Endothelial cell of umbilical vein (primary cell): ENCODE measurements around the gene CAMKMT. TPM values are rescaled to one million over a fixed set of nuclear protein-coding genes. Genes with fewer than 3 reads are reported as not detected.

Experiments
- BruUV-seq: library from RNA; stranded (reverse); fragments of 400-500 nt; replicated peaks from 2 replicates; lab custom pipeline; 2021; lab: Mats Ljungman, UMichigan
- CTCF ChIA-PET: fragments of 300-600, 350-600 bp; sonication (Branson Sonifier 250); formaldehyde crosslinking; loops from one replicate; lab custom pipeline; 2021; ENCODE audit warnings: antibody characterized with exemption, inconsistent platforms; lab: Charles Lee
- POLR2A ChIA-PET: fragments of 300-600, 350-600 bp; sonication (Branson Sonifier 250); formaldehyde crosslinking; loops from one replicate; lab custom pipeline; 2021; ENCODE audit warnings: antibody characterized with exemption, inconsistent platforms; lab: Charles Lee
- DNase-seq: peaks from one replicate; pipeline ENCODE4 v3.0.0-alpha.2; 2011; ENCODE audit warnings: low read depth, low spot score
- FAIRE-seq: peaks from 2 replicates; lab custom pipeline; 2011; peaks lifted over from hg19 to GRCh38; lab: Jason Lieb, UNC
- H2AFZ ChIP-seq: 2 replicates; pipeline ENCODE4 v1.6.0; 2012; ENCODE audit warnings: low read depth, low read length, control low read depth, inconsistent platforms
- H3K27ac ChIP-seq: 2 replicates; pipeline ENCODE4 v1.5.1; 2011; ENCODE audit warnings: low read depth, mild to moderate bottlenecking, control low read depth, low read length, moderate library complexity; ENCODE audit not compliant: insufficient read depth
- H3K27me3 ChIP-seq, 2 experiments: 2 replicates each; pipeline versions ENCODE4 v1.6.0 to v1.6.1; 2011; ENCODE audit warnings: low read length in 2 of 2, mixed read lengths in 1 of 2; ENCODE audit not compliant: control insufficient read depth in 2 of 2, insufficient read depth in 2 of 2
- H3K36me3 ChIP-seq, 2 experiments: 2 replicates in 1 of 2; 3 replicates in 1 of 2; pipeline ENCODE4 v1.5.1; 2011; ENCODE audit warnings: low read length in 2 of 2, mild to moderate bottlenecking in 1 of 2, moderate library complexity in 1 of 2; ENCODE audit not compliant: control insufficient read depth in 2 of 2, insufficient read depth in 2 of 2; ENCODE audit errors: extremely low read depth in 1 of 2
- H3K4me1 ChIP-seq: 3 replicates; pipeline ENCODE4 v1.5.1; 2011; ENCODE audit warnings: mild to moderate bottlenecking, low read length; ENCODE audit not compliant: control insufficient read depth, insufficient read depth; ENCODE audit errors: extremely low read depth
- H3K4me2 ChIP-seq: 2 replicates; pipeline ENCODE4 v1.6.1; 2011; ENCODE audit warnings: low read length, control low read depth, mixed read lengths; ENCODE audit not compliant: insufficient read depth
- H3K4me3 ChIP-seq, 3 experiments: fragments of 200-600 bp in 1 of 3; sonication (generic), shearing (Covaris generic) in 1 of 3; replicated peaks in 1 of 3; 2 replicates each; pipeline ENCODE4 v1.5.1; 2011 to 2016; ENCODE audit warnings: control low read depth in 3 of 3, low read length in 3 of 3, mild to moderate bottlenecking in 2 of 3, inconsistent platforms in 1 of 3, low read depth in 1 of 3, moderate library complexity in 1 of 3; ENCODE audit not compliant: insufficient read depth in 1 of 3
- H3K79me2 ChIP-seq: 2 replicates; pipeline ENCODE4 v1.6.0; 2012; ENCODE audit warnings: low read length, inconsistent platforms; ENCODE audit not compliant: control insufficient read depth, insufficient read depth
- H3K9ac ChIP-seq: replicated peaks from 2 replicates; pipeline ENCODE3; 2011; ENCODE audit warnings: low read length, control low read depth; ENCODE audit not compliant: insufficient read depth; ENCODE audit errors: extremely low read depth
- H3K9me1 ChIP-seq: replicated peaks from 3 replicates; pipeline ENCODE4 v1.6.0; 2011; ENCODE audit warnings: mild to moderate bottlenecking, low read length; ENCODE audit not compliant: control insufficient read depth, insufficient read depth; ENCODE audit errors: extremely low read depth
- H3K9me3 ChIP-seq: replicated peaks from 2 replicates; pipeline ENCODE4 v1.5.1; 2012; ENCODE audit warnings: low read length, inconsistent platforms; ENCODE audit not compliant: control insufficient read depth, insufficient read depth
- H4K20me1 ChIP-seq: replicated peaks from 2 replicates; pipeline ENCODE3; 2011; ENCODE audit warnings: mild to moderate bottlenecking, low read length; ENCODE audit not compliant: control insufficient read depth, insufficient read depth; ENCODE audit errors: extremely low read depth
- EZH2 ChIP-seq: IDR thresholded peaks from 2 replicates; pipeline ENCODE4 v1.6.1; 2012; ENCODE audit warnings: borderline replicate concordance, low read depth, mild to moderate bottlenecking, moderate library complexity, low read length, inconsistent platforms; ENCODE audit not compliant: severe bottlenecking
- FOS ChIP-seq: IDR thresholded peaks from 2 replicates; pipeline ENCODE4 v1.6.1; 2011; ENCODE audit warnings: mild to moderate bottlenecking, low read length, moderate library complexity, borderline replicate concordance; ENCODE audit not compliant: insufficient read depth
- GATA2 ChIP-seq: IDR thresholded peaks from 2 replicates; pipeline ENCODE4 v1.7.0; 2011; ENCODE audit warnings: low read depth, mild to moderate bottlenecking, moderate library complexity, mixed read lengths, low read length; ENCODE audit not compliant: insufficient read length, insufficient read depth
- JUN ChIP-seq: IDR thresholded peaks from 2 replicates; pipeline ENCODE4 v1.6.1; 2011; ENCODE audit warnings: borderline replicate concordance, low read depth; ENCODE audit not compliant: insufficient read length, insufficient read depth
- MYC ChIP-seq: IDR thresholded peaks from one replicate; pipeline ENCODE4 v1.6.1; 2011; ENCODE audit warnings: mild to moderate bottlenecking, low read depth, low read length
- POLR2A ChIP-seq: IDR thresholded peaks from 2 replicates; pipeline ENCODE4 v1.6.1; 2012; ENCODE audit warnings: low read depth, mild to moderate bottlenecking, control low read depth, low read length
- POLR2AphosphoS5 ChIP-seq: IDR thresholded peaks from 2 replicates; pipeline ENCODE4 v1.6.1; 2012; ENCODE audit warnings: low read depth, mild to moderate bottlenecking, control low read depth, low read length, moderate library complexity; ENCODE audit not compliant: insufficient read depth
- dilution Hi-C: fragments of 300-500 bp; cut with MboI; formaldehyde crosslinking; loops from one replicate; pipeline ENCODE4 v1.15.0; 2019; ENCODE audit warnings: low sequenced_read_pairs; ENCODE audit not compliant: extremely low pct_ligation_motif_present
- intact Hi-C: fragments of 100-400 bp; cut with micrococcal nuclease; formaldehyde crosslinking; loops from one replicate; pipeline ENCODE4 v1.10.0; 2022
- polyA plus RNA-seq, 4 experiments: library from polyadenylated mRNA; depleted of rRNA in 3 of 4; stranded (reverse) in 3 of 4; unstranded in 1 of 4; fragments of >200 nt; gene quantifications; 2 replicates each; pipeline versions ENCODE4 v1.2.1 to v1.2.3, GENCODE V29; 2011 to 2012; ENCODE audit warnings: missing spikeins in 1 of 4
- total RNA-seq: library from RNA; stranded (reverse); gene quantifications from 2 replicates; pipeline ENCODE4 v1.2.3, GENCODE V29; 2021
- TF ChIP-seq, protein P1 (sequence below): IDR thresholded peaks from 2 replicates; pipeline ENCODE4 v1.6.1; 2011; ENCODE audit not compliant: insufficient read depth, insufficient read length
- TF ChIP-seq, protein P2 (sequence below), 2 donors: IDR thresholded peaks; 1 replicate in 1 of 2; 2 replicates in 1 of 2; pipeline ENCODE4 v1.5.1; 2011; ENCODE audit warnings: low read length in 2 of 2, mild to moderate bottlenecking in 2 of 2, moderate library complexity in 2 of 2, control low read depth in 1 of 2, inconsistent platforms in 1 of 2, low read depth in 1 of 2; ENCODE audit not compliant: insufficient read depth in 1 of 2; ENCODE audit errors: extremely low read depth in 1 of 2

The CAMKMT gene
- total and polyA plus RNA-seq, 2 donors (not counting 3 experiments of a cell fraction or from before 2014, with no cell fraction given) = 4.1 to 10.7 TPM

DNA sequence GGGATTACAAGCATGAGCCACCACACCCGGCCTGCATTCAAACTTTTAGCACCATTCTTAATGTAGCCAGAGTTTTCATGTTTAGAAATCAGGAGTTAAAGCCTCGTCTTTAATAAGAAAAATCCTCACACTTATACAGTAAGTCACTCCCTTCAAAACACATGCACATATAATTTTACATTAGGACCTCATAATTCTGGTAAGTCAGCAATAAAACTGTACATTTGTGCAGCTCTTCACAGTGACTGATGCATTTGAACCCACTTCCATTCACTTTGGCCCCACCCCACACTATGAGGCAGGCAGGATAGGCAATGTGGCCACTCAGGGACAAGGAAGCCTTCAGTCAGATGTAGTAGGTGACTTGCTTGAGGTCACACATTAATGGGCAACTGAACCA, 438.0 kb downstream of the CAMKMT start:
- H2AFZ ChIP-seq = no peak overlapping the region
- H4K20me1 ChIP-seq = no peaks in the 10 kb centered on the region
- peaks cover 41 to 64% of the 10 kb centered on the region in 2 experiments for H3K27me3 ChIP-seq
- H3K36me3 ChIP-seq = no peaks in the 10 kb centered on the region
- POLR2A ChIA-PET = no interaction called here
- CTCF ChIA-PET = no interaction called here
- H3K4me1 ChIP-seq = peaks cover 17% of the 10 kb centered on the region
- dilution Hi-C loops = no loop called here
- H3K9me3 ChIP-seq = no peaks in the 10 kb centered on the region
- H3K4me2 ChIP-seq = no peak overlapping the region
- intact Hi-C loops = loop anchor here (5.0 to 10.0 kb wide), 2 partner anchors 143 to 435 kb away; partner anchors contain the start of genes CAMKMT, PREPL and SIX3
- no peak overlapping the region for H3K27ac ChIP-seq
- H3K9me1 ChIP-seq = no peaks in the 10 kb centered on the region
- TF ChIP-seq FOS (no peak), GATA2 (no peak), POLR2A (no peak), MYC (no peak), POLR2AphosphoS5 (no peak), JUN (no peak), EZH2 (no peak)
- TF ChIP-seq, protein P1, sequence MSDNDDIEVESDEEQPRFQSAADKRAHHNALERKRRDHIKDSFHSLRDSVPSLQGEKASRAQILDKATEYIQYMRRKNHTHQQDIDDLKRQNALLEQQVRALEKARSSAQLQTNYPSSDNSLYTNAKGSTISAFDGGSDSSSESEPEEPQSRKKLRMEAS = no peak
- TF ChIP-seq, protein P2, sequence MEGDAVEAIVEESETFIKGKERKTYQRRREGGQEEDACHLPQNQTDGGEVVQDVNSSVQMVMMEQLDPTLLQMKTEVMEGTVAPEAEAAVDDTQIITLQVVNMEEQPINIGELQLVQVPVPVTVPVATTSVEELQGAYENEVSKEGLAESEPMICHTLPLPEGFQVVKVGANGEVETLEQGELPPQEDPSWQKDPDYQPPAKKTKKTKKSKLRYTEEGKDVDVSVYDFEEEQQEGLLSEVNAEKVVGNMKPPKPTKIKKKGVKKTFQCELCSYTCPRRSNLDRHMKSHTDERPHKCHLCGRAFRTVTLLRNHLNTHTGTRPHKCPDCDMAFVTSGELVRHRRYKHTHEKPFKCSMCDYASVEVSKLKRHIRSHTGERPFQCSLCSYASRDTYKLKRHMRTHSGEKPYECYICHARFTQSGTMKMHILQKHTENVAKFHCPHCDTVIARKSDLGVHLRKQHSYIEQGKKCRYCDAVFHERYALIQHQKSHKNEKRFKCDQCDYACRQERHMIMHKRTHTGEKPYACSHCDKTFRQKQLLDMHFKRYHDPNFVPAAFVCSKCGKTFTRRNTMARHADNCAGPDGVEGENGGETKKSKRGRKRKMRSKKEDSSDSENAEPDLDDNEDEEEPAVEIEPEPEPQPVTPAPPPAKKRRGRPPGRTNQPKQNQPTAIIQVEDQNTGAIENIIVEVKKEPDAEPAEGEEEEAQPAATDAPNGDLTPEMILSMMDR (IDR thresholded peaks at IDR 0.05; ENCODE audit: extremely low read depth in 1 of 2, insufficient read depth in 1 of 2, low read depth in 1 of 2, low read length in 2 of 2) = no peak
- no peak overlapping the region for H3K9ac ChIP-seq
- FAIRE-seq (no peak), DNase-seq (no peak)
- BruUV-seq = no TSS peak
- no peaks in the 10 kb centered on the region for H3K79me2 ChIP-seq
- H3K4me3 ChIP-seq = no peak overlapping the region
